ACC112 (cell line): ENCODE measurements around the gene CHST1.

Source experiments
- H2AFZ ChIP-seq: fragments of 200-600 bp; sonication (generic); one replicate; pipeline ENCODE4 v1.6.0; 2017; ENCODE audit warnings: antibody characterized with exemption, low read length; ENCODE audit not compliant: unreplicated experiment
- H3K27ac ChIP-seq: fragments of 200-600 bp; sonication (generic); 2 replicates; pipeline ENCODE4 v1.5.1; 2014; ENCODE audit warnings: low read depth, mild to moderate bottlenecking, antibody characterized with exemption, low read length, moderate library complexity
- H3K27me3 ChIP-seq: fragments of 200-600 bp; sonication (generic); 2 replicates; pipeline ENCODE4 v1.6.1; 2014; ENCODE audit warnings: mild to moderate bottlenecking, antibody characterized with exemption, low read length, moderate library complexity, mixed read lengths; ENCODE audit not compliant: insufficient read depth
- H3K36me3 ChIP-seq: fragments of 200-600 bp; sonication (generic); 2 replicates; pipeline ENCODE4 v1.6.1; 2016; ENCODE audit warnings: mild to moderate bottlenecking, antibody characterized with exemption, low read length, moderate library complexity, mixed read lengths; ENCODE audit not compliant: insufficient read depth
- H3K4me1 ChIP-seq: fragments of 200-600 bp; sonication (generic); one replicate; pipeline ENCODE4 v1.6.1; 2016; ENCODE audit warnings: low read length, mixed read lengths; ENCODE audit not compliant: insufficient read depth, unreplicated experiment, control insufficient read depth
- H3K4me3 ChIP-seq: fragments of 200-600 bp; sonication (generic); 2 replicates; pipeline ENCODE4 v1.5.1; 2014; ENCODE audit warnings: mild to moderate bottlenecking, low read depth, low read length
- H3K79me2 ChIP-seq: fragments of 200-600 bp; sonication (generic); one replicate; pipeline ENCODE4 v1.6.0; 2016; ENCODE audit warnings: low read length; ENCODE audit not compliant: control insufficient read depth, unreplicated experiment, insufficient read depth

CHST1 gene, protein sequence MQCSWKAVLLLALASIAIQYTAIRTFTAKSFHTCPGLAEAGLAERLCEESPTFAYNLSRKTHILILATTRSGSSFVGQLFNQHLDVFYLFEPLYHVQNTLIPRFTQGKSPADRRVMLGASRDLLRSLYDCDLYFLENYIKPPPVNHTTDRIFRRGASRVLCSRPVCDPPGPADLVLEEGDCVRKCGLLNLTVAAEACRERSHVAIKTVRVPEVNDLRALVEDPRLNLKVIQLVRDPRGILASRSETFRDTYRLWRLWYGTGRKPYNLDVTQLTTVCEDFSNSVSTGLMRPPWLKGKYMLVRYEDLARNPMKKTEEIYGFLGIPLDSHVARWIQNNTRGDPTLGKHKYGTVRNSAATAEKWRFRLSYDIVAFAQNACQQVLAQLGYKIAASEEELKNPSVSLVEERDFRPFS

DNA sequence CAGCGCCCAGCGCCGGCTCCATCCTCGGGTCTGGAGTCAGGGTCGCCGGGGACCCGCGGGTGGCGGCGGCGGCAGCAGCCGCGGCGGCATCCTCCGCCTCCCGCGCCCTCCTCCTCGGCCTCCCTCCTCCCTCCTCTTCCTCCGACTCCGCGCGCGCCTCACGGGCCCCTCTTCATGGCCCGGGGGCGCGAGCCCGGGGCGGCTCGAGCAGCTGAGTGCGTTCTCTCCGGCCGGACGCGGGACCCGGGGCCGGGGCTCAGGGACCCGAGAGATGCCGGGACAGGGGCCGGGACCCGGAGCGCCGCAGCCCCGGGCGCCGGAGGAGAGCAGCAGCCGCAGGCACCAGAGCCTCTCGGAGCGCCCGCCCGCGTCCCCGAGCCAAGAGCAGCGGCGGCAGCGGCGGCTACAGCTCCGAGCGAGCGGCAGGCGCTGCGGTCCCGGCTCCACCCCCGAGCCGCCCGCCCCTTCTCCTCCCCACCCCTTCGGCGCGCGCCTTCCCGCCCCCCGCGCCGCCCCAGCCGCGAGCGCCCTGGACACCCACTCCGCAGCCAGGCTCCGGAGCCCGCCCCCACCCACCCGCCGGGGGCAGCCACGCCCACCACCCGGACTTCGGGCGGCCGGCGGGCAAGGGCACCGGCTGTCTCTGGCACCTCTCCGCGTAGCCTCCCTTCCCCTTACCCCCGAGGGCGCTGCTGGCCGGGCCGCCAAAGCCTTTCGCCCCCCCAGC, at the start of gene CHST1:
Gene CHST1 (minus strand): TSS at position 417 of the 727 bp plus-strand sequence. CDS start 14,699 bp downstream, outside the sequence.
- Histone ChIP-seq H3K79me2 (peaks cover 7% of the 10 kb centered on the region), H3K27ac (no peak within 1 kb of the TSS), H3K4me3 (peak within 1 kb of the TSS; percentile 78), H3K4me1 (peaks cover 33% of the 10 kb centered on the region), H3K27me3 (no peaks in the 10 kb centered on the region; the same call in 1 of the 2 replicates), H3K36me3 (no peaks in the 10 kb centered on the region), H2AFZ (peak within 1 kb of the TSS; percentile 77)

DNA sequence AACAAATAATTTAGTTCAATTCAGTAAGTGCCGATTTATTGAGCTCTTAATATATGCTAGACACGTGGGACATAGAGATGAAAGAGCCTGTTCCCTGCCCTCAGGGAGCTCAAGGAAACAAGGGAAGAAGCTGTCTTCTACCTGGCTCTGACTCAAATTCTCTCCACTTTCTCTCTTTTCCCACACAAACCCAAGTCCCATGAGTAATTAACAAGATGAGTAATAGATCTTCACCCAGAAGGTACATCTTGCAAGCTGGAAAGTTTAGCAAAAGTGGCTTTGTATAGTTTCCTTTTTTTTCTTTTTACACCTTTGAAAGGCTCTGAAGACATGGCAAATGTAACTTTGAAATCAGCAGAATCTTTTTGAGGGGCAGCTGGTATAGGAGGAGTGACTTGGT, 48.2 kb upstream of the CHST1 start:
- Histone ChIP-seq H3K27me3 (peaks cover 99% of the 10 kb centered on the region), H3K27ac (no peak overlapping the region), H3K4me3 (no peak overlapping the region), H3K36me3 (no peaks in the 10 kb centered on the region), H3K4me1 (no peaks in the 10 kb centered on the region), H2AFZ (no peak overlapping the region), H3K79me2 (no peaks in the 10 kb centered on the region)

DNA sequence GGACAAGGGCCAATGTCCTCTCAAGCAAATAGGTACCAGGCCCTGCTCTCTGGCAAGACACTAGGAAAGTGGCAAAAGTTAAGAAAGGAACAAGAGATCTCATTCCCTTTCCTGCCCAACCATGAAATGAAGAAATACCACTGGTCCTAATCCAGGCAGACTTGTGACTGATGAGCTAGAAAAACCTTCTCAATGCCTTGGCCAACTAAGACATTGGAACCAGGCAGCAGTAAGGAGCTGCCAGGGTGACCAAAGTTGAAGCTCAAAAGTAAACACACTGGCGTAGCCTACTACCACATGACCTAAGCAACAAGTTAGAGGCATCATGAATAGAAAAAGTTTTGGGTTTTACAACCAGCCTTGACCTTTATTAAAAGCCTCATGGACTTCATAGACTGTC, 45.1 kb upstream of the CHST1 start:
- Histone ChIP-seq H3K79me2 (no peaks in the 10 kb centered on the region), H3K4me1 (no peaks in the 10 kb centered on the region), H2AFZ (no peak overlapping the region)

GRCh38 chr11:45708887-45709663, 43.7 kb upstream of the CHST1 start:
- Histone ChIP-seq H3K79me2 (no peaks in the 10 kb centered on the region), H3K36me3 (no peaks in the 10 kb centered on the region), H3K27me3 (peaks cover 100% of the 10 kb centered on the region), H3K4me1 (no peaks in the 10 kb centered on the region), H2AFZ (no peak overlapping the region), H3K27ac (no peak overlapping the region), H3K4me3 (no peak overlapping the region)

More for the DNA sequence above, 45.1 kb upstream of the CHST1 start:
- Histone ChIP-seq H3K27ac (no peak overlapping the region), H3K36me3 (no peaks in the 10 kb centered on the region), H3K27me3 (peaks cover 100% of the 10 kb centered on the region), H3K4me3 (no peak overlapping the region)

DNA sequence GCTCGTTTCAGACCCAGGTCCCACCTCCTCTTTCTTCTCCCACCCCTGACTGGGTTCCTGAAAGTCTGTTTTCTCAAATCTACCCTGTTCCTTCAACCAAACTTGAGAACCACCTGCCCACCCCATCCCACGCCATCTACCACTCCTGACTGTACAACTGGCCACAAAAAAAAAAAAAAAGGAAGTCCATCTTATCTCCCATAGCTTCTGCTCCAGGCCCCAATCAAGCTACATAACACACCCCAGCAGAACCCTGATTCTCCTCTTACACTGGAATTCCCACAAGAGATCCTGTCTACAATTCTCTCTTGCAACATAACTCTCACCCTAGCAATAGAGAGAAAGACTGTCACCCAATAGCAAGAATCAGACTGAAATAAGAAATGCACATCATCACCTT, 39.2 kb upstream of the CHST1 start:
- H3K27ac ChIP-seq = no peak overlapping the region
- H3K79me2 ChIP-seq = no peaks in the 10 kb centered on the region
- no peak overlapping the region for H3K4me3 ChIP-seq
- no peak overlapping the region for H2AFZ ChIP-seq
- peaks cover 100% of the 10 kb centered on the region for H3K27me3 ChIP-seq
- H3K4me1 ChIP-seq = no peaks in the 10 kb centered on the region
- no peaks in the 10 kb centered on the region for H3K36me3 ChIP-seq

- Histone ChIP-seq H3K4me1 (no peaks in the 10 kb centered on the region), H3K36me3 (no peaks in the 10 kb centered on the region), H3K27ac (no peak overlapping the region), H3K79me2 (no peaks in the 10 kb centered on the region), H3K27me3 (peaks cover 99% of the 10 kb centered on the region), H3K4me3 (no peak overlapping the region), H2AFZ (no peak overlapping the region)
Observed at GRCh38 chr11:45704133-45704532, 38.7 kb upstream of the CHST1 start.

- no peaks in the 10 kb centered on the region for H3K36me3 ChIP-seq
- H3K79me2 ChIP-seq = no peaks in the 10 kb centered on the region
- no peak overlapping the region for H2AFZ ChIP-seq
- no peaks in the 10 kb centered on the region for H3K4me1 ChIP-seq
- peaks cover 97% of the 10 kb centered on the region for H3K27me3 ChIP-seq
- no peak overlapping the region for H3K4me3 ChIP-seq
- no peak overlapping the region for H3K27ac ChIP-seq
Observed at GRCh38 chr11:45702511-45702910, 37.1 kb upstream of the CHST1 start.

DNA sequence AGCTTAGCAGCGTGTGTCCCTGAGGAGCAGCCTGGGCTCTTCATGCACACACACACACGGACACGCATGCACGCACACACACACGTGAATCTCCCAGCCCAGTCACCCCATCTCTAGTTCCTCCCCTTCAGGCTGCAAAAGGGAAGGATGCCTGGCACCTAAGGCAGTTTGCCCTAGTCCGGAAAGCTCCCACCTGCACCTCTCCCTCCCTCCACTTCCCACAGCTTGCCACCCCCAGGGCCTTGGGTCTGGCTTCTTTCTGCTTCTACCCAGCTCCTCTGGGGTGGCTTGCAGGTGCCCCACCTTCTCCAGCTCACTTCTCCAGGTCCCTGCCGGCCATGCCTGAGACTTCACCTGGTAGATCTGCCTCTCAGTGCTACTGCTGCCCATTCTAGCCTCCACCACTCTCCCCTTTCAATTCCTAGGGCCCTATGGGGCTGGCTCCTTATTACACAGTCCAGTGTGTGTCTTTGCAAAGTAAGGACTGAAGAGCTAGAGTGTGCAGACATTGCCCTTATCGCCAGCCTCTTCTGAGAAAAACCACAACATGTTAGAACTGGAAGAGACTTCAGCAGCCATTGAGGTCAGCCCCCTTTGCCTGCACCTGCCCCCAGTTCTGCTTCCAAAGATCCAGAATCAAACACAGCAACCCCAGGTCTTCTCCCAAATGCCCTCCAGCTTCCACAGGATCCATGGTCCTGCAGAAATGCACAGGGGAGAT, 33.5 kb upstream of the CHST1 start:
- no peak overlapping the region for H3K27ac ChIP-seq
- no peaks in the 10 kb centered on the region for H3K36me3 ChIP-seq
- no peak overlapping the region for H2AFZ ChIP-seq
- no peak overlapping the region for H3K4me3 ChIP-seq
- peaks cover 95% of the 10 kb centered on the region for H3K27me3 ChIP-seq
- no peaks in the 10 kb centered on the region for H3K79me2 ChIP-seq
- H3K4me1 ChIP-seq = no peaks in the 10 kb centered on the region

- peaks cover 95% of the 10 kb centered on the region for H3K27me3 ChIP-seq
- no peak overlapping the region for H2AFZ ChIP-seq
- no peaks in the 10 kb centered on the region for H3K4me1 ChIP-seq
Observed at GRCh38 chr11:45692808-45693453, 27.5 kb upstream of the CHST1 start.

More at GRCh38 chr11:45692808-45693453, 27.5 kb upstream of the CHST1 start:
- H3K4me3 ChIP-seq = no peak overlapping the region
- no peaks in the 10 kb centered on the region for H3K36me3 ChIP-seq
- no peaks in the 10 kb centered on the region for H3K79me2 ChIP-seq
- no peak overlapping the region for H3K27ac ChIP-seq
